ENCODE measurements around the gene SEMA3D. TPM values are rescaled to one million over a fixed set of nuclear protein-coding genes. Genes with fewer than 3 reads are reported as not detected.

The SEMA3D gene
- total and polyA plus RNA-seq, 2 experiments from 2014 or later, result 1.5 to 7.2 TPM

- no peak for TF ChIP-seq REST (IDR thresholded peaks at IDR 0.05; ENCODE audit: unreplicated experiment)
- TF ChIP-seq JUNB (IDR thresholded peaks at IDR 0.05; ENCODE audit: unreplicated experiment), result no peak
- no peak for TF ChIP-seq POLR2AphosphoS5 (IDR thresholded peaks at IDR 0.05; ENCODE audit: low read depth)
- no peak for TF ChIP-seq CREB1 (CRISPR knock-in tag; IDR thresholded peaks at IDR 0.05; ENCODE audit: low read depth)
- TF ChIP-seq ZNF114 (CRISPR knock-in tag; IDR thresholded peaks at IDR 0.05), result no peak
Measured at GRCh38 chr7:85159003-85159402, 27.9 kb downstream of the SEMA3D start (continued).

GRCh38 chr7:85156661-85157208 is 30.1 kb downstream of the SEMA3D start:
- Histone ChIP-seq H3K79me2 (replicated peaks; ENCODE audit: insufficient read depth) (no peaks in the 10 kb centered on the region), H3K27me3 (ENCODE audit: insufficient read depth) (no peaks in the 10 kb centered on the region), H2AFZ (no peak overlapping the region), H3K36me3 (ENCODE audit: insufficient read depth) (no peaks in the 10 kb centered on the region), H3K27ac (ENCODE audit: low read depth) (no peak overlapping the region), H3K4me1 (ENCODE audit: insufficient read depth) (no peaks in the 10 kb centered on the region; the same call in 1 of the 2 replicates), H3K9me2 (ENCODE audit: insufficient read depth) (no peaks in the 10 kb centered on the region), H3K4me2 (no peak overlapping the region), H3F3A (replicated peaks; ENCODE audit: low read depth) (no peaks in the 10 kb centered on the region), H3K4me3 (no peak overlapping the region), H4K20me1 (replicated peaks; ENCODE audit: insufficient read depth) (no peaks in the 10 kb centered on the region)
- no peak overlapping the region for H3K4me3 Mint-ChIP-seq
- TF ChIP-seq NANOG (IDR thresholded peaks at IDR 0.05; ENCODE audit: borderline replicate concordance) (no peak), CREB1 (CRISPR knock-in tag; IDR thresholded peaks at IDR 0.05; ENCODE audit: low read depth) (no peak)
- peaks cover 14% of the 10 kb centered on the region for H3K4me1 Mint-ChIP-seq
- DNase-seq (ENCODE audit: low spot score), result no peak
- no peak for ATAC-seq
- peaks cover 10% of the 10 kb centered on the region; the same call in 2 of the 3 replicates for H3K9me3 Mint-ChIP-seq
- H3K27me3 Mint-ChIP-seq (ENCODE audit: insufficient read depth, low read depth, poor library complexity), result no peaks in the 10 kb centered on the region
- peaks cover 10% of the 10 kb centered on the region for H3K36me3 Mint-ChIP-seq (ENCODE audit: low read depth)
- no peak overlapping the region for H3K27ac Mint-ChIP-seq

- no peak for TF ChIP-seq ETS1 (IDR thresholded peaks at IDR 0.05)
- TF ChIP-seq ZNF462 (CRISPR knock-in tag; IDR thresholded peaks at IDR 0.05), result no peak
- Histone ChIP-seq H3K27ac (ENCODE audit: low read depth) (no peak overlapping the region), H3K9me2 (ENCODE audit: insufficient read depth) (no peaks in the 10 kb centered on the region), H2AFZ (no peak overlapping the region), H3K36me3 (ENCODE audit: insufficient read depth) (no peaks in the 10 kb centered on the region), H3K4me3 (no peak overlapping the region), H3F3A (replicated peaks; ENCODE audit: low read depth) (no peaks in the 10 kb centered on the region), H4K20me1 (replicated peaks; ENCODE audit: insufficient read depth) (no peaks in the 10 kb centered on the region), H3K79me2 (replicated peaks; ENCODE audit: insufficient read depth) (no peaks in the 10 kb centered on the region), H3K4me1 (ENCODE audit: insufficient read depth) (no peaks in the 10 kb centered on the region; the same call in 1 of the 2 replicates), H3K27me3 (ENCODE audit: insufficient read depth) (no peaks in the 10 kb centered on the region), H3K4me2 (no peak overlapping the region)
- Mint-ChIP-seq H3K9me3 (peaks cover 10% of the 10 kb centered on the region; the same call in 2 of the 3 replicates), H3K27ac (no peak overlapping the region), H3K4me1 (peaks cover 14% of the 10 kb centered on the region), H3K27me3 (ENCODE audit: insufficient read depth, low read depth, poor library complexity) (no peaks in the 10 kb centered on the region), H3K36me3 (ENCODE audit: low read depth) (peaks cover 10% of the 10 kb centered on the region), H3K4me3 (no peak overlapping the region)
- no peak for ATAC-seq
- no peak for DNase-seq (ENCODE audit: low spot score)
Measured at GRCh38 chr7:85154282-85154937, 32.4 kb downstream of the SEMA3D start.

All from GM23338 (cell line).